Esophagus squamous epithelium (tissue), 5 donors: Measurements from ENCODE around the gene KCNG4. TPM values are rescaled to one million over a fixed set of nuclear protein-coding genes. Genes with fewer than 3 reads are reported as not detected.

Experiments
- DNase-seq: peaks from one replicate; lab custom pipeline; 2025; lab: John Stamatoyannopoulos, UW
- H3K27ac ChIP-seq, 4 donors: fragments of 200-600 bp; sonication (generic); one replicate each; pipeline ENCODE4 v1.5.1; 2016 to 2019; ENCODE audit warnings: mild to moderate bottlenecking in 1 of 4
- H3K27me3 ChIP-seq, 4 donors: fragments of 200-600 bp; sonication (generic); 1 replicate in 3 of 4; 2 replicates in 1 of 4; pipeline versions ENCODE4 v1.5.1 to v1.6.0; 2017 to 2021; ENCODE audit warnings: antibody characterized with exemption in 1 of 4
- H3K36me3 ChIP-seq, 3 donors: fragments of 200-600 bp; sonication (generic); one replicate each; pipeline ENCODE4 v1.5.1; 2016 to 2019
- H3K4me1 ChIP-seq, 3 donors: fragments of 200-600 bp; sonication (generic); one replicate each; pipeline ENCODE4 v1.5.1; 2017 to 2019
- H3K4me3 ChIP-seq, 4 donors: fragments of 200-600 bp; sonication (generic); 1 replicate in 3 of 4; 2 replicates in 1 of 4; pipeline ENCODE4 v1.5.1; 2016 to 2019; ENCODE audit warnings: mild to moderate bottlenecking in 2 of 4, moderate library complexity in 1 of 4
- H3K9me3 ChIP-seq, 3 donors: fragments of 200-600 bp; sonication (generic); one replicate each; pipeline ENCODE4 v1.5.1; 2016 to 2019
- POLR2A ChIP-seq, 4 donors: fragments of 450-650 bp; IDR thresholded peaks; one replicate each; pipeline ENCODE4 v1.6.1; 2017; ENCODE audit warnings: antibody characterized with exemption in 4 of 4, mild to moderate bottlenecking in 4 of 4, moderate library complexity in 3 of 4
- WGBS, 2 donors: methylation state at CpG; one replicate each; pipeline ENCODE4 v1.1.5; 2018; 5-methylcytosine and 5-hydroxymethylcytosine counted together
- intact Hi-C: fragments of 100-400 bp; cut with DNase I; formaldehyde crosslinking; loops from one replicate; pipeline ENCODE4 v1.15.0; 2022
- total RNA-seq, 4 donors: library from RNA; depleted of rRNA; stranded (reverse); fragments of >200 nt; gene quantifications; one replicate each; pipeline ENCODE4 v1.1.0, GENCODE V29; 2016
- TF ChIP-seq, protein P1 (sequence below), 6 experiments: fragments of 450-650 bp in 4 of 6; fragments of 200-600 bp in 2 of 6; sonication (generic) in 2 of 6; IDR thresholded peaks; one replicate each; pipeline ENCODE4 v1.5.1; 2016 to 2019; ENCODE audit warnings: antibody characterized with exemption in 6 of 6, mild to moderate bottlenecking in 4 of 6, moderate library complexity in 4 of 6
- donor health status: DM: yes; HTN: yes; CAD: no.

Gene KCNG4
- total RNA-seq, 4 donors from 2014 or later: not detected

DNA sequence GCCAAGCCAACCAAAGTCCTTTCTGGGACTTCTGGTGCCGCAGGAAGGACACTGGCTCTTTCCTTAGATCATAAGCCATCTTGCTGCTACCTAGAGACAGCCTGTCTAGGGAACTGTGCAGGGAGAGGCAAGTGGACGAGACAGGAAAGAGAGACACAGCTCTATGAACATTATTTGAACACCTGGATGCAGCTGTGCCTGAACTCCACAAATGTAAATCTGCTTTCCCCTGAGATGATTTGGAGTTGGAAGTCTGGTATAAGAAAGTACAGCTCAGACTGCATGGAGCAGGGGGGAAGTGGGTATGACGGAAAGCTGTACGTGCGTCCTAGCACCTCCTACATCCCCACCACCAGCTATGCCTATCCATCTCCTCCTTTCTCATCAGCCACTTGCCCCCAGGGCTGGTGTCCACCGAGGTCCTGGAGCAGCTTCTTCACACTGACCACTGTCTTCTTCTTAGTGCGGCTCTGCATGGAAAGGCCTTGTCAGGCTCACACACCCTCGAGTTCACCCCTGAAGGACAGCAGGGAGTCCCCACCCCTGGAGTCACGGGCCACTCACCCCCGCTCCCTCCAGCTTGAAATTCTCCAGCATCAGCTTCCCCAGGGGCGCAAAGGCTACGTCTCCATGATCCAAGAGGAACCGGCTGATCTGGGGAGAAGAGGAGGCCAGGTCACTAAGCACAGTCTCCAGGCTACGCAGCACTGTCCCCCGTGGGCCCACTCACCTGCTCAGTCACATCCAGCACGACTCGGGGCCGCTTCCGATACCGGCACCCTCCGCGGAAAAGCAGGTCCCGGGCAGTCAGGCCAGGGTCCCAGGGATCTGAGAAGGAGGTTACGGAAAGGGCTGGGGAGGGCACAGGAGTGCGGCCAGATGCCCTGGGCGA lies 56.9 kb downstream of the KCNG4 start:
- TF ChIP-seq, protein P1, sequence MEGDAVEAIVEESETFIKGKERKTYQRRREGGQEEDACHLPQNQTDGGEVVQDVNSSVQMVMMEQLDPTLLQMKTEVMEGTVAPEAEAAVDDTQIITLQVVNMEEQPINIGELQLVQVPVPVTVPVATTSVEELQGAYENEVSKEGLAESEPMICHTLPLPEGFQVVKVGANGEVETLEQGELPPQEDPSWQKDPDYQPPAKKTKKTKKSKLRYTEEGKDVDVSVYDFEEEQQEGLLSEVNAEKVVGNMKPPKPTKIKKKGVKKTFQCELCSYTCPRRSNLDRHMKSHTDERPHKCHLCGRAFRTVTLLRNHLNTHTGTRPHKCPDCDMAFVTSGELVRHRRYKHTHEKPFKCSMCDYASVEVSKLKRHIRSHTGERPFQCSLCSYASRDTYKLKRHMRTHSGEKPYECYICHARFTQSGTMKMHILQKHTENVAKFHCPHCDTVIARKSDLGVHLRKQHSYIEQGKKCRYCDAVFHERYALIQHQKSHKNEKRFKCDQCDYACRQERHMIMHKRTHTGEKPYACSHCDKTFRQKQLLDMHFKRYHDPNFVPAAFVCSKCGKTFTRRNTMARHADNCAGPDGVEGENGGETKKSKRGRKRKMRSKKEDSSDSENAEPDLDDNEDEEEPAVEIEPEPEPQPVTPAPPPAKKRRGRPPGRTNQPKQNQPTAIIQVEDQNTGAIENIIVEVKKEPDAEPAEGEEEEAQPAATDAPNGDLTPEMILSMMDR (IDR thresholded peaks at IDR 0.05): no peak
- no peak for TF ChIP-seq POLR2A (IDR thresholded peaks at IDR 0.05)
- 94 to 95% methylated on average over 11 to 15 of the region's 26 CpGs for WGBS, 2 donors
- Histone ChIP-seq H3K27ac (peak overlapping the region in 1 of 4 donors; percentile 91), H3K4me1 (peaks cover 13 to 60% (median 15%) of the 10 kb centered on the region in 3 donors), H3K36me3 (peaks cover 22 to 73% (median 31%) of the 10 kb centered on the region in 3 donors), H3K27me3 (no peaks in the 10 kb centered on the region), H3K9me3 (no peaks in the 10 kb centered on the region), H3K4me3 (no peak overlapping the region)
- DNase-seq: no peak
- intact Hi-C loops: loop anchor here (10.0 kb wide), 1 partner anchor 98 kb away; no protein-coding TSS in a partner anchor

DNA sequence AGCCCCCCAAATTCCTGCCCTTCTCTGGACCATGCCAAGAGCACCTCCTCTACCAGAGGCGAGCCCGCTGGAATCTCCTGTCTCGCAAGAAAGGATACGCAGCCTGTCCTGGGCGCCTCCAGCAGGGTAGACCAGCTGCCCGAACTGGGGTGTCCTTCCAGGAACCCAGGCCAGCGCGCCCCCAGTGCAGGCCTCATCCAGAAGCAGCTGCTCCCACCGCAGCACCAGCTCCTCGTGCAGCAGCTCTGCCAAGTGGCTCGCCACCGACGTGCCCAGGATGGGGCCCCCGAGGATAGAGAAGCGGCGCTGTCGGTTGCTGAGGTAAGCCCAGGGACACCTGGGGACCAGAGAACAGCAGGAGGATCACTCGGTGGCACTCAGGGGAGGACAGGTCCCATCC lies 57.7 kb downstream of the KCNG4 start:
- no peak overlapping the region for H3K27ac ChIP-seq

DNA sequence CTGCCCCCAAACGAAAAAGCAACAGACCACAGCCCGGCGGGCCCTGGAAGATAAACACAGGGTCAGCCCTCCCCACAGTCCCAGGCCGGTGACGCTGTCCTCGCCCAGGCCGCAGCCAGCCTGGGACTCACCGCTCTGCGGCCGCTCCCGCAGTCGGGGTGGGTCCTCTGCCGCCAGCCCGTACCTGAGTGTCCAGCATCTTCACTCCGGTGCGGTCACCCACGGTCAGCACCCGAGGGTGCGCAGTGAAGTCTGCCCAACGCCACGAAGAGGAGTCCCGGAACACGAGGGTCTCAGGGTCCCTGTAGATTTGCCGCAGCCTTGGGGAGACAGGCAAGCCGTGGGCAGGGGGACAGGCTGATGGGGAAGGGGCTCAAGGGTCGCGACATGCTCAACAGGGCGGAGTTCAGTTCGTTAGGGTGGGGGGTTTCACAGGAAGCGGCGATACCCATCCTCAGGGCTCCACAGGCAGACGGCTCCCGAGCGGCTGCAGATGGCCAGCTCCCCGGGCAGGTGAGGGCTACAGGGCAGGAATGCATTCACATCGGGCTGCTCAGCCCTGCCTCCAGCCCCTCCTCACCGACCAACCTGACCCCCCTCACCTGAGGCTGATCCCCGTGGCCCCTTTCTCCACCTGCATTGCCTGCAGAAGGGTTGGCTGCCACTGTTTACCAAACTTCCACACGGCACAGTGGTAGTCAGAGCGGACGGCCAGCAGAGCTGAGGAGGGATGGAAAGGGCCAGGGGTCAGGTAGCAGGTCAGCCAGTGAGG lies 58.5 kb downstream of the KCNG4 start:
- Histone ChIP-seq H3K27ac (no peak overlapping the region), H3K27me3 (no peaks in the 10 kb centered on the region), H3K4me1 (peaks cover 27 to 70% (median 30%) of the 10 kb centered on the region in 3 donors), H3K9me3 (no peaks in the 10 kb centered on the region), H3K4me3 (no peak overlapping the region), H3K36me3 (peaks cover 22 to 74% (median 31%) of the 10 kb centered on the region in 3 donors)
- TF ChIP-seq, protein P1 (IDR thresholded peaks at IDR 0.05): no peak
- TF ChIP-seq POLR2A (IDR thresholded peaks at IDR 0.05): no peak
- intact Hi-C loops: loop anchor here (10.0 kb wide), 1 partner anchor 97 kb away; no protein-coding TSS in a partner anchor
- no peak for DNase-seq
- 88 to 100% methylated on average over 1 to 4 of the region's 41 CpGs for WGBS, 2 donors

More for the DNA sequence above, 57.7 kb downstream of the KCNG4 start:
- no peak for DNase-seq
- Histone ChIP-seq H3K4me3 (no peak overlapping the region), H3K36me3 (peaks cover 22 to 74% (median 31%) of the 10 kb centered on the region in 3 donors), H3K9me3 (no peaks in the 10 kb centered on the region), H3K4me1 (peaks cover 19 to 65% (median 23%) of the 10 kb centered on the region in 3 donors), H3K27me3 (no peaks in the 10 kb centered on the region)
- intact Hi-C loops: loop anchor here (10.0 kb wide), 1 partner anchor 97 kb away; no protein-coding TSS in a partner anchor
- WGBS, 2 donors: no CpG with 5 or more reads among the region's 18 CpGs
- TF ChIP-seq, protein P1 (IDR thresholded peaks at IDR 0.05): no peak
- no peak for TF ChIP-seq POLR2A (IDR thresholded peaks at IDR 0.05)

DNA sequence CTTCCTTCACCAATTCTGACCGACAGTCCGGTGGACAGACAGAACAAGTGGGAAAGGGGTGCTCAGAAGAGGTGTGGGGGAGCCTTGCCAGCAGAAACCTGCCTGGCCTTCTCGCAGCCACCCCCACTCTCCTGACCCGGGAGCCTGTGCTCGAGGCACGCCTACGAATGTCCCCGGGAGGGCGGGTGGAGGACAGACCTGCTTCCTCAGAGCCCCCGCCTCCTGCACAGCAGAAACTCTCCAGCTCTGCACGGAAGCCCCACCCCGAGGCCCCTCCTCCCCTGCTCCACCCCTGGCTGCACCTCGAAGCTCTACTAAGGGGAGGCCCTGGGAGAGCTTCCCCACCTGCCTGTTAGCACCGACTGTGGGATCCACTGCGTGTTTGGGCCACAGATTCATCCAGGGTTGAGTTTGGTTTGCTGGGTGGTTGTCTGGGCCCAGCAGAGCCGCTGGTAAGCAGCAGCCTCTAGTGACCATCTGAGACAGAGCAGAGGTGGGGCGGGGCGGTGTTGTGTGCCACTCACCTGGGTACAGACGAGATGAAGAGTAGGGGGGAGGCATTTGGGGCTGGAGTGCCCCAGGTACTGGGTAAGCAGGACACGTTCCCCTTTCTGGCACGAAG lies 59.2 kb downstream of the KCNG4 start:
- Histone ChIP-seq H3K27ac (no peak overlapping the region), H3K4me3 (no peak overlapping the region), H3K27me3 (no peaks in the 10 kb centered on the region), H3K4me1 (peaks cover 27 to 70% (median 32%) of the 10 kb centered on the region in 3 donors), H3K9me3 (no peaks in the 10 kb centered on the region), H3K36me3 (peaks cover 22 to 74% (median 31%) of the 10 kb centered on the region in 3 donors)
- TF ChIP-seq, protein P1 (IDR thresholded peaks at IDR 0.05): no peak
- no peak for TF ChIP-seq POLR2A (IDR thresholded peaks at IDR 0.05)
- DNase-seq: no peak
- intact Hi-C loops: loop anchor here (10.0 kb wide), 1 partner anchor 96 kb away; no protein-coding TSS in a partner anchor
- WGBS, 2 donors: 78% methylated on average over 3 of the region's 21 CpGs; no CpG with 5 or more reads in 1 of the 2 donors
